GM06990 (cell line): Measurements from ENCODE around the gene PMFBP1.

ENCODE experiments used
- DNase-seq: peaks from one replicate; pipeline ENCODE4 v3.0.0-alpha.2; 2011; ENCODE audit not compliant: insufficient read length; ENCODE audit errors: extremely low read depth
- H3K27me3 ChIP-seq: replicated peaks from 2 replicates; pipeline ENCODE4 v1.6.0; 2011; ENCODE audit warnings: low read length; ENCODE audit not compliant: control insufficient read depth, insufficient read depth
- H3K36me3 ChIP-seq: 2 replicates; pipeline ENCODE4 v1.5.1; 2011; ENCODE audit warnings: low read length; ENCODE audit not compliant: control insufficient read depth, insufficient read depth
- H3K4me3 ChIP-seq: replicated peaks from 2 replicates; pipeline ENCODE4 v1.5.1; 2011; ENCODE audit warnings: low read depth, mild to moderate bottlenecking, control low read depth, low read length
- TF ChIP-seq, protein P1 (sequence below): IDR thresholded peaks from 2 replicates; pipeline ENCODE4 v1.5.1; 2011; ENCODE audit warnings: low read length, control low read depth, mild to moderate bottlenecking, inconsistent platforms; ENCODE audit not compliant: insufficient read depth, poor library complexity, severe bottlenecking

The PMFBP1 gene

GRCh38 chr16:72202014-72202413, 30.1 kb upstream of the PMFBP1 start:
- H3K36me3 ChIP-seq, result no peaks in the 10 kb centered on the region
- no peak for DNase-seq
- no peaks in the 10 kb centered on the region for H3K27me3 ChIP-seq
- H3K4me3 ChIP-seq, result no peak overlapping the region
- TF ChIP-seq, protein P1, sequence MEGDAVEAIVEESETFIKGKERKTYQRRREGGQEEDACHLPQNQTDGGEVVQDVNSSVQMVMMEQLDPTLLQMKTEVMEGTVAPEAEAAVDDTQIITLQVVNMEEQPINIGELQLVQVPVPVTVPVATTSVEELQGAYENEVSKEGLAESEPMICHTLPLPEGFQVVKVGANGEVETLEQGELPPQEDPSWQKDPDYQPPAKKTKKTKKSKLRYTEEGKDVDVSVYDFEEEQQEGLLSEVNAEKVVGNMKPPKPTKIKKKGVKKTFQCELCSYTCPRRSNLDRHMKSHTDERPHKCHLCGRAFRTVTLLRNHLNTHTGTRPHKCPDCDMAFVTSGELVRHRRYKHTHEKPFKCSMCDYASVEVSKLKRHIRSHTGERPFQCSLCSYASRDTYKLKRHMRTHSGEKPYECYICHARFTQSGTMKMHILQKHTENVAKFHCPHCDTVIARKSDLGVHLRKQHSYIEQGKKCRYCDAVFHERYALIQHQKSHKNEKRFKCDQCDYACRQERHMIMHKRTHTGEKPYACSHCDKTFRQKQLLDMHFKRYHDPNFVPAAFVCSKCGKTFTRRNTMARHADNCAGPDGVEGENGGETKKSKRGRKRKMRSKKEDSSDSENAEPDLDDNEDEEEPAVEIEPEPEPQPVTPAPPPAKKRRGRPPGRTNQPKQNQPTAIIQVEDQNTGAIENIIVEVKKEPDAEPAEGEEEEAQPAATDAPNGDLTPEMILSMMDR, result no peak

GRCh38 chr16:72201387-72201786, 29.4 kb upstream of the PMFBP1 start:
- Histone ChIP-seq H3K4me3 (no peak overlapping the region), H3K36me3 (no peaks in the 10 kb centered on the region), H3K27me3 (no peaks in the 10 kb centered on the region)
- DNase-seq, result no peak
- TF ChIP-seq, protein P1, result no peak

GRCh38 chr16:72199761-72200337, 27.9 kb upstream of the PMFBP1 start:
- no peak for DNase-seq
- TF ChIP-seq, protein P1, result no peak
- Histone ChIP-seq H3K36me3 (no peaks in the 10 kb centered on the region), H3K4me3 (no peak overlapping the region), H3K27me3 (no peaks in the 10 kb centered on the region)

DNA sequence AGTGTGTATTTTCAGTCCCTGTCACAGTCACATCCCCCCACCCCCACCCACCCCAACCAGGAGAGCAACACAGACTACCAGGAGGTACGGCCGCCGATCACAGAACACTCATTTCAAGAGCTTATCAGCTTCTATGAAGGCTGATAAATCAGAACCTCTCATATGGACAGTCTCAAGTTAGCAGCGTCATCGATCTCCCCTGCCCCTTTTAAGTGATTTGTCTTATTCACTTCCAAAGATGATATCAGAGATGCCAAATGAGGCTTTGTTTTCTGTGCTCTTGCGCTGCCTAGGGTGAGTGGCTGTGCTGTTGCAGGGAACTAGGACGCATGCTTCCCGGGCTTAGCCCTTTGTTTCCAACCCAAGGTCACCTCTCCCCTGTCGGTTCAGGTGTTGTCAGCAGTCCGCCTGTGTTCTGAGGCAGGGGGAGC, 26.8 kb upstream of the PMFBP1 start:
- Histone ChIP-seq H3K27me3 (no peaks in the 10 kb centered on the region), H3K36me3 (no peaks in the 10 kb centered on the region), H3K4me3 (no peak overlapping the region)
- TF ChIP-seq, protein P1, result no peak
- DNase-seq, result no peak

- TF ChIP-seq, protein P1, result no peak
- Histone ChIP-seq H3K27me3 (no peaks in the 10 kb centered on the region), H3K36me3 (no peaks in the 10 kb centered on the region), H3K4me3 (no peak overlapping the region)
- no peak for DNase-seq
These were observed 26.2 kb upstream of the PMFBP1 start for GRCh38 chr16:72198021-72198711.

DNA sequence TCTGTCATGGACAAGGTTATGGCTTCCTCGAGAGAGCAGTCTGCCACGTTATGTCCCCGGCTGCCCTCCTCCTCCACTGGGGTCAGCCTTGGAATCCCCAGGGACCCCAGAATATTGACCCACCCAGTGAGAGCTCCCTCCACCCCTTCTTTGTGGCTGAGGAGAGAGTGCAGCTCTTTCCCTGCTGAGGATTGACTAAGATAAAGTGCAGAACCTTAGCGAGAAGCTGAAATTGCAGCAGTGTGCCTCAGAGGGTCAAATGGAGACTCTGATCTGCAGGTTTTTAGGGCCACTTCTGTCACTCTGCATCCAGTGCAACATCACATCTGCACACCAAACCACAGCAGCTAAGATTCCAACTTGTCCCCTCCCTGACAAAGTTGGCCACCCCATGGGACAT, 25.6 kb upstream of the PMFBP1 start:
- no peak for DNase-seq
- TF ChIP-seq, protein P1, result no peak

More for the DNA sequence above, 25.6 kb upstream of the PMFBP1 start:
- H3K27me3 ChIP-seq, result no peaks in the 10 kb centered on the region
- no peaks in the 10 kb centered on the region for H3K36me3 ChIP-seq
- no peak overlapping the region for H3K4me3 ChIP-seq
